LNCaP clone FGC (cell line): ENCODE results near the gene MTMR6.
"Not testable (repeated sequence)": the region's sequence is repeated elsewhere in the genome, so short reads cannot be mapped to it uniquely, and the experiment has no call there.

Experiments used
- DNase-seq: peaks from one replicate; pipeline ENCODE4 v3.0.0-alpha.2; 2011; ENCODE audit warnings: low read depth
- H3K4me3 ChIP-seq: 2 replicates; pipeline ENCODE4 v1.5.1; 2011; ENCODE audit warnings: mild to moderate bottlenecking, low read depth, low read length, control low read depth
- TF ChIP-seq, protein P1 (sequence below): IDR thresholded peaks from 2 replicates; pipeline ENCODE4 v1.5.1; 2012; ENCODE audit warnings: mild to moderate bottlenecking; ENCODE audit not compliant: control insufficient read depth, insufficient read depth; ENCODE audit errors: extremely low read depth

MTMR6 gene

GRCh38 chr13:25286969-25287961 is at the start of gene MTMR6:
TSS of gene MTMR6 (minus strand) at chr13:25287488. CDS start at chr13:25287247, 241 bp downstream.
- peak within 1 kb of the TSS; percentile 86 for H3K4me3 ChIP-seq
- DNase-seq: no peak
- TF ChIP-seq, protein P1, sequence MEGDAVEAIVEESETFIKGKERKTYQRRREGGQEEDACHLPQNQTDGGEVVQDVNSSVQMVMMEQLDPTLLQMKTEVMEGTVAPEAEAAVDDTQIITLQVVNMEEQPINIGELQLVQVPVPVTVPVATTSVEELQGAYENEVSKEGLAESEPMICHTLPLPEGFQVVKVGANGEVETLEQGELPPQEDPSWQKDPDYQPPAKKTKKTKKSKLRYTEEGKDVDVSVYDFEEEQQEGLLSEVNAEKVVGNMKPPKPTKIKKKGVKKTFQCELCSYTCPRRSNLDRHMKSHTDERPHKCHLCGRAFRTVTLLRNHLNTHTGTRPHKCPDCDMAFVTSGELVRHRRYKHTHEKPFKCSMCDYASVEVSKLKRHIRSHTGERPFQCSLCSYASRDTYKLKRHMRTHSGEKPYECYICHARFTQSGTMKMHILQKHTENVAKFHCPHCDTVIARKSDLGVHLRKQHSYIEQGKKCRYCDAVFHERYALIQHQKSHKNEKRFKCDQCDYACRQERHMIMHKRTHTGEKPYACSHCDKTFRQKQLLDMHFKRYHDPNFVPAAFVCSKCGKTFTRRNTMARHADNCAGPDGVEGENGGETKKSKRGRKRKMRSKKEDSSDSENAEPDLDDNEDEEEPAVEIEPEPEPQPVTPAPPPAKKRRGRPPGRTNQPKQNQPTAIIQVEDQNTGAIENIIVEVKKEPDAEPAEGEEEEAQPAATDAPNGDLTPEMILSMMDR: peak; percentile 85

DNA sequence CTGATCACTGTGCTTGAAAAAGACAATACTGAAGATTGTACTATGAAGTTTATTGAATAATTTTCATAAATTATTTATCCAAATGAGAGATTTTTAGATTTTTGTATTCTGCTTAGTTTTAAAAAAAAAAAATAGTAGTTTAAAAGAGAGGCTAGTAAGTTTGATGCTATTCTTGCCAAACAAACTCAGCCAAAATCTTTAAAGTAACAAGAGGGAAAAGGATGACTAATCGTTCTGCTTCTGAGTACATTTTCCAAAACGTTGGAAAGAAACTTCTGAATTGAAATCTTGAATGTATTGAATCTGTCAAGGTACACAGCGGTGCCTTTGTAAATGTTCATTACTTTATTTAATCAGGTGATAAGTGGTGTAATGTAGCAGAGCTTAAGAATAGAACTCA is 48.6 kb upstream of the MTMR6 start:
- H3K4me3 ChIP-seq: no peak overlapping the region
- no peak for DNase-seq
- TF ChIP-seq, protein P1: no peak

GRCh38 chr13:25330541-25330940 is 43.3 kb upstream of the MTMR6 start:
- DNase-seq: no peak
- no peak overlapping the region for H3K4me3 ChIP-seq
- TF ChIP-seq, protein P1: no peak

- TF ChIP-seq, protein P1: no peak
- DNase-seq: no peak
- no peak overlapping the region for H3K4me3 ChIP-seq
These were observed 42.4 kb upstream of the MTMR6 start for GRCh38 chr13:25329706-25330105.

GRCh38 chr13:25324100-25324499 is 36.8 kb upstream of the MTMR6 start:
- DNase-seq: no peak
- TF ChIP-seq, protein P1: no peak
- H3K4me3 ChIP-seq: no peak overlapping the region

- no peak overlapping the region for H3K4me3 ChIP-seq
- TF ChIP-seq, protein P1: no peak
- no peak for DNase-seq
These were observed 32.5 kb upstream of the MTMR6 start for GRCh38 chr13:25319771-25320170.

- DNase-seq, H3K4me3 ChIP-seq: not testable (repeated sequence)
These were observed 31.7 kb upstream of the MTMR6 start for GRCh38 chr13:25318946-25319345.
